Stimulated activated CD4-positive, alpha-beta T cell treated with anti-CD3 and anti-CD28 coated beads, Interleukin-1b, Interleukin-23, amount 100 ng/mL, for 24 hours (primary cell): ENCODE results near the gene BCR.

ENCODE experiments used
- DNase-seq, 4 experiments: peaks; one replicate each; pipeline ENCODE4 v3.0.0-alpha.2; 2020; ENCODE audit warnings: low read depth in 4 of 4, low spot score in 1 of 4

BCR gene

GRCh38 chr22:23242473-23243001 lies 62.2 kb downstream of the BCR start:
- no peak for DNase-seq

- DNase-seq: peak in 3 of 4 experiments; percentile 32 to 60 (median 35)
Observed at GRCh38 chr22:23243006-23243573, 62.8 kb downstream of the BCR start.

GRCh38 chr22:23243859-23244689 lies 63.8 kb downstream of the BCR start:
- DNase-seq: no peak

GRCh38 chr22:23244690-23245044 lies 64.4 kb downstream of the BCR start:
- DNase-seq: no peak

- DNase-seq: no peak
Observed at GRCh38 chr22:23245045-23245798, 64.9 kb downstream of the BCR start.

- DNase-seq: no peak
Observed at GRCh38 chr22:23245799-23246136, 65.5 kb downstream of the BCR start.

GRCh38 chr22:23246982-23247766 lies 66.9 kb downstream of the BCR start:
- DNase-seq: no peak

- no peak for DNase-seq
Observed at GRCh38 chr22:23248583-23248982, 68.3 kb downstream of the BCR start.

GRCh38 chr22:23250056-23250784 lies 69.9 kb downstream of the BCR start:
- DNase-seq: no peak

GRCh38 chr22:23250785-23251363 lies 70.6 kb downstream of the BCR start:
- no peak for DNase-seq

- DNase-seq: no peak
Observed at GRCh38 chr22:23251445-23252093, 71.3 kb downstream of the BCR start.

GRCh38 chr22:23253475-23254055 lies 73.3 kb downstream of the BCR start:
- no peak for DNase-seq

- DNase-seq: no peak
Observed at GRCh38 chr22:23255506-23256170, 75.3 kb downstream of the BCR start.

- DNase-seq: no peak
Observed at GRCh38 chr22:23256171-23256932, 76.0 kb downstream of the BCR start.

- no peak for DNase-seq
Observed at GRCh38 chr22:23256986-23257888, 76.9 kb downstream of the BCR start.

- DNase-seq: no peak
Observed at GRCh38 chr22:23257889-23258825, 77.8 kb downstream of the BCR start.
